ENCODE results near the gene ADAMTSL2.
A peak's percentile ranks its signal among the peaks of the same experiment; 100 is the strongest.

ADAMTSL2 gene

GRCh38 chr9:133591116-133591910 lies 56.8 kb downstream of the ADAMTSL2 start:
- DNase-seq, result no peak

DNA sequence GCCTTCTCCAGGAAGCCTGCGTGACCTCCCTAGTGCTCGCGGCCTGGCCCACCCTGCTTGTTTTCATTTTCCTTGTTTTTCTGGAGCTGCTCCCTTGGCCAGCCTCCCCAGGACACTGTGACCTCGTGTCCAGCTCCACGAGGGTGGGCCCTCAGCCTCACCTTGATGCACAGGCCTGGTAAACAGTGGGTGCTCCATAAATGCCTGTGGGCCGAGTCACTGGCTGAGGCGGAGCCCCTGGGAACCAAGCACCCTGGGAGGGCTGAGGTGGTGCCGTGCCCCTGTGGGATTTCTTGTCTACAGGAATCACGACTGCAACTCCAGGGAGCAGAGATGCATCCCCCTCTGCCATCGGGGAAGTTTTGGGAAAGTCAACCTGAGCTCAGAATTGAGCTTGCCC lies 57.5 kb downstream of the ADAMTSL2 start:
- DNase-seq, result no peak

GRCh38 chr9:133592731-133593409 lies 58.4 kb downstream of the ADAMTSL2 start:
- DNase-seq, result no peak

GRCh38 chr9:133593587-133594253 lies 59.2 kb downstream of the ADAMTSL2 start:
- DNase-seq, result no peak

DNA sequence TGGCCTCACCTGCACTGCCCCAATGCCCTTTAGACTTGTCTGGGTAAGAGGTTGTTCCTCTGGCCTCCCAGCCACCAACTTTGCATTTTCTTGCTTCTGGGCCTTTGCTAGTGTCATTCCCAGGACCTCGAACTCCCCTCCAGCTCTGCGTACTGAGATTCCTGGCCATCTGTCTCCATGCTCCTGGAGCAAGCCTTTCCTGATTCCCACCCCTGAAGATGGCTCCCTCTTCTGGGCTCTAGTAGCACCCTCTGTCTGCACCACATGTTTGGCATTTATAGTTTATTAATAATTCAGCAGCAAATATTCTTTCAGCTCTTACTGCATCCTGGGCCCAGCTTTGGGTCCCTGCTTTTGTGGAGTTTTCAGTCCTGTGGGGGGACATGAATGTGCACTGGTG lies 59.8 kb downstream of the ADAMTSL2 start:
- DNase-seq, result no peak

GRCh38 chr9:133595910-133596309 lies 61.4 kb downstream of the ADAMTSL2 start:
- DNase-seq, result no peak

GRCh38 chr9:133597316-133597957 lies 62.9 kb downstream of the ADAMTSL2 start:
- DNase-seq, result no peak

DNA sequence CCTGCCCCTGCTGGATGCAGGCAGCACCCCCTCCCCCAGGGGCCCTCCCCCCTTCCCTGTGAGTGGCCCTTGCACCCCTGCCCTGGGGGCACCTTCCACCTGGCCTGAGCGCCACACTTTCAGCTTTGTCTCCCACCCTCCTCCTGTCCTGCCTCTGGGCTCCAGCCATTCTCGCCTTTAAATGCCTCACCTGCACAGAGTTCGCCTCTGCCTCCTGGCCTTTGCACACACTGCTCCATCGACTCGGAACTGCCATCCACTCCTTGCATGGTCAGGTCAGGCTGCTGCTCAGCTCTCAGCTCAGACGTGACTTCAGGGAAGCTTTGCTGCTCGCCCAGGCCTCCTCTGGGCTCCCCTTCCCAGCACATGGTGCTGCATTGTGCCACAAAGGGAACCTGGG lies 64.5 kb downstream of the ADAMTSL2 start:
- no peak for DNase-seq

DNA sequence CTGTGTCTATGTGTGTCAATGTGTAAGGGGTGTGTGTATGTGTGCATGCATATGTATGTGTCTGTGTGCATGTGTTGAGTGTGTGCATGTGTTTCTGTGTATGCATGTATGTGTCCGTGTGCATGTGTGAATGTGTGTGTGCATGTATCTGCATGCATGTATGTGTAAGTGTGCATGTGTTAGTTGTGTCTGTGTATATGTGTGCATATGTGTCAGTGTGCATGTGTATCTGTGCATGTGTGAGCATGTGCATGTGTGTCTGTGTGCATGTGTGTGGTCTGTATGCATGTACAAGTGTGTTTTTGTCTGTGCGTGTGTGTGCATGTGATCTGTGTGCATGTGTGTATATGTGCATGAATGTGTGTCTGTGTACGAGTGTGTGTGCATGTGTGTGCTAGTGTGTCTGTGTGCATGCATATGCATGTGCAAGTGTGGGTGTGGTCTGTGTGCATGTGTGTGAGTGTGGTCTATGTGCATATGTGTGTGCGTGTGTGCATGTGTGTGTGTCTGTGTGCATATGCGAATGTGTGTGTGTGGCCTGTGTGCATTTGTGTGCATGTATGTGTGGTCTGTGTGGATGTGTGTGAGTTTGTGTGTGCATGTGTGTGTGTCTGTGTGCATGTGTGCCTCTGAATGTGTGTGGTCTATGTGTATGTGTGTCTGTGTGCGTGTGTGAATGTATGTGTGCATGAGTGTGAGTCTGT lies 65.1 kb downstream of the ADAMTSL2 start:
- DNase-seq, result no peak

DNA sequence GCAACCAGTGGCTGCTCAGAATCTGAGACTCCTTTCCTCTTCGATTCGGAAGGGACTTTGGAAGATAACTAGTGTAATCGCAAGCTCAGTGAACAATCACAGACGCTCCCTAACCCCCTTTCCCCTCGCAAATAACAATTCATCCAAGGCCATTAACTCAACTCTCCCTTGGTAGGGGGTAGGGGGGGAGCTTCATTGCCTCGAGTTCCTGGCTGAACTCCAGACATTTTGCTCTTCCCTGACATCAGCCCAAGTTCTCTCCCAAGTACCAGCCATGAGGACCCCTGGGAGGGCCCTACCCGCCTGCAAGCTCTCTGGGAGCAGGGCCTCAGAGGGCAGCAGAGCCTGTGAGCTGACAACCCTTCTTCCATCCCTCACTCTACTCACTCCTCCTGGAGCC lies 66.2 kb downstream of the ADAMTSL2 start:
- no peak for DNase-seq

DNA sequence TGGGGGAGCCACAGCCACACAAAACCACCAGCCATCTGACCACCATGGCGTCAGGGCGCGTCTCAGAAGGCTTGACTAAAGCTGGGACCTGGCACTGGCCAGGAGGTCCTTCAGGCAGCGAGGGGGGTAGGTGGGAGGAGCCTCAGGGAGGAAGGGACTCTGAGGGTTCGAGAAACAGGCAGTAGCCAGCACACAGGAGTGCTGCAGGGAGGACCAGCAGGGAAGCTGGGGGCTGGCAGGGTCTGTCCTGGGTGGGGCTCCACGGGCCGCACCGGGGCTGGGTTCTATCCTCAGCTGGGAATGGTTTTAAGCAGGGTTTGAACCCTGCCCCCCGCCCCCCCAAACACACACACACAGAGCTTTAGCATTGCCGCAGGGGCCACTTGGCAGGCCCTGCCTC lies 67.2 kb downstream of the ADAMTSL2 start:
- no peak for DNase-seq

- DNase-seq, result no peak
Observed at GRCh38 chr9:133602277-133602676, 67.8 kb downstream of the ADAMTSL2 start.

- no peak for DNase-seq
Observed at GRCh38 chr9:133603135-133603927, 68.8 kb downstream of the ADAMTSL2 start.

- DNase-seq, result peak; percentile 19
Observed at GRCh38 chr9:133604214-133604613, 69.7 kb downstream of the ADAMTSL2 start.

DNA sequence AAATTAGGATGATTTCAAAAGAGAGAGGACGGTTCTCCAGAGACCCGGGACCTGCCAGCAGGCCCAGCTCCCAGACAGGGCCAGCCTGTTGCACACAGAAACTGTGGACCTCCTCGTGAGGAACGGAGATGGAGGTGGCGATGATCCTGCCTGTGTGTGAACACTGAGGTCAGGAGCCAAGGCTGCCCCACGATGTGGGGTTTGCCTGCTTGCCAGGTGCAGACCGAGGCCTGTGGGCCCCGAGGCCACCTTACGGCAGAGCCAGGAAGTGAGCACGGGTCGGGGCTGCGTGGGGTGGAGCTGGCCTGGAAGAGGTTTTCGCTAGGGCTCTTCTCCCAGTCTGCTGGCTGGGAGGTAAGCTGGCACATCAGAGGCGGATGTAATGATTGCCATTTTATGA lies 70.4 kb downstream of the ADAMTSL2 start:
- no peak for DNase-seq

DNA sequence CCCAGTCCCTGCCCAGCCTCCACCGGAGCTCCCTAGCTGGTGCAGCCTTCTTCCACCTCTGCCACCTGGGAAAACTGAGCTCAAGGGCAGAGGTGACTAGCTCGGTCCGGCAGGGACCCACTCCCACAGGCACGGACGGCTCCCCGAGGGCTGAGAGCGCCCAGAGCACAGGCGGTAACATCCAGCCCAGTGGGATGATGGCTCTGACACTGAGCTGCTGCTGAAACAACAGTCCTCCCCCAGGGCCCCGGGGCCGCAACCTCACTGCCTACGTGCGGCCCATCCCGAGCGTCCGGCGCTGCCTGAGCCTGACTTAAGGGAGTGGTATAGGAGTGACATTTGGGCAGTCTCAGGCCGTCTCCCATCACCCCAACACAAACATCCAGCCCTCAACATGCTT lies 70.9 kb downstream of the ADAMTSL2 start:
- no peak for DNase-seq

DNA sequence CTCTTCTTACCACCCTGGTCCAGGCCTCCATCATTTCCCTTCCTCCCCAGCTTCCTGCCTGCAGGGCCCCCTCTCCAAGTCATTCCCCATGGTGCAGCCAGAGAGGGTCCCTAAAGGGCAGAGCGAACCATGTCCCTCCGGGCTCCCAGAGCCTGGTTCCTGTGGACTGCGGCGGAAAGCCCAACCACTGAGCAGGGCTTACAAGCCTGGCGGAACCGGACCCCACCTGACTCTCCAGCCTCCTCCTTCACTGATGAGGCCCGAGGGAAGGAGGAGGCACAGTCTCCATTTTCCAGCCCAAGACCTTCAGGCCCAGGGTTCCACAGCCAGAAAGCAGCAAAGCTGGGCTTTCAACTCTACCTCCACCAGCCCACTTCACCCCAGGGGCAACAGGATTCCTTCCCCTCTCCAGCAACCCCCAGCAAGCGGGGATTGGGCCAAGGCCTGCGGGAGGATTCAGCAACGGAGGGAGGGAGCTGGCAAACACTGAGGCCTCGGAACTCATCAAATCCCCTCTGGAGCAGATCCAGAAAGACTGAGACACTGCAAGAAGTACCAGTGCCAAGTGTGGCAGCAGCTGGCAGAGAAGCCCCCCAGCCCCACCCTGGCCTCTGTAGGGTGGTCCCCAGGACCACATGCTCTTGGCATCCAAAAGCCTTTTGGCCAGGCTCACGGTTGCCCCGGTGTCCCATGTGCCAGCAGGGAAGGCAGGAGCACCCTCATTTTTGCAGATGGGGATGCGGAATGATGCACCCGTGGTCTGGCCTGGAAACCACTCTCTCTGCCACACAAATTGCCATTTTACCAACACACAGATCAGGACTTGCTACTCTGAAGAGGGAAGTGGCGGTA lies 71.6 kb downstream of the ADAMTSL2 start:
- no peak for DNase-seq

GRCh38 chr9:133606708-133607025 lies 72.2 kb downstream of the ADAMTSL2 start:
- DNase-seq, result no peak

- DNase-seq, result no peak
Observed at GRCh38 chr9:133607381-133607780, 72.9 kb downstream of the ADAMTSL2 start.

DNA sequence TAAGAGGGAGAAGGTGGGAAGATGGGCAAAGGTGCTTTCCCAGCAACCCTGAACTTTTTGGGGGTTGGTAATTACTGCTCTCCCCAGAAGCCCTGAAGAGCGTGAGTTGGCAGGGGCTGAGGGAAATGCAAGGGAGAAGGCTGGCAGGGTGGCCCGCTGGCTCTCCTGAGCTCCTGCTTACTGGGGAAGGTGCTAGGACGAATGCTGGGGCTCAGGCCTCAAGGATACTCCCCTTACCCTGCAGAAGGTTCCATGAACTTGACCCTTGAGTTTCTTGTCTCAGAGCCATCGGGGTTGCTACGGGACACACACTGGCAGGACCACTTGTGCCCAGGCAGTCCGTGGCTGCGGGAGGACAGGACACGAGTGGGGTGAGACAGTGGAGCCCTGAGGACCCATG lies 73.5 kb downstream of the ADAMTSL2 start:
- DNase-seq, result no peak

- DNase-seq, result no peak
Observed at GRCh38 chr9:133608382-133608781, 73.9 kb downstream of the ADAMTSL2 start.
